ENCODE results near the gene ASCC2.

Gene ASCC2

DNA sequence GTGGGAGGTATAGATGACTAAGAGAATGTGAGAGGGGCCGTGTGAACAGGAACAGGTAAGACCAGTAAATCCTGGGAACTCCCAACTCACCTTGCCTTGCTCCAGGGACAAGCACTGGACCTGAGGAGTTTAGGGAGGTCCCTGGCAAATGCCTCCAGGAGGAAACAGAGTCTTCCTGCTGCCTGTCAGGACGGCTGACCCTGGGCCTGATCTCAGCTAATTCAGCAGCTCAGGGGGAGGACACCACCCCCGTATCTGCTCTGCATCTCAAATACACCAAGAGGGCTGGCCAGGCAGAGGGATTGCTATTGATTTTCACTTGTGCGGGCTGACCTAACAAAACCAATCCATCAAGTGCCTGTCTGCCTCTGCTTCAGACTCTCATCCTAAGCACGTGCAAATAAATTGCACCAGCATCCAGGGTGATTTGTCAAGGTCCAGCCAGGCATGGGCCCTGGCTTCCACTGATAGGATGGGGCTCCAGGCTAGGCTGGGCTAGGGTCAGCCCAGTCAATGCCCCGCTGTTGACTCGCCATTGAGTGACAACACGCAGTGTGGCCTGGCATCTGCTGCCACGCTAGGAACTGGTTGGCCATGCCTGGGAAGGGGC is 50.6 kb downstream of the ASCC2 start:
- DNase-seq (ENCODE audit: low read depth in 2 of 3, low spot score in 1 of 3) = no peak

GRCh38 chr22:29786031-29786430 is 52.0 kb downstream of the ASCC2 start:
- no peak for DNase-seq (ENCODE audit: low read depth in 2 of 3, low spot score in 1 of 3)

- no peak for DNase-seq (ENCODE audit: low read depth in 2 of 3, low spot score in 1 of 3)
Measured at GRCh38 chr22:29784451-29785361, 53.4 kb downstream of the ASCC2 start.

- no peak for DNase-seq (ENCODE audit: low read depth in 2 of 3, low spot score in 1 of 3)
Measured at GRCh38 chr22:29782061-29782845, 55.8 kb downstream of the ASCC2 start.

GRCh38 chr22:29780748-29781676 is 57.1 kb downstream of the ASCC2 start:
- DNase-seq (ENCODE audit: low read depth in 2 of 3, low spot score in 1 of 3) = no peak

GRCh38 chr22:29780220-29780619 is 57.9 kb downstream of the ASCC2 start:
- no peak for DNase-seq (ENCODE audit: low read depth in 2 of 3, low spot score in 1 of 3)

GRCh38 chr22:29773233-29773632 is 64.8 kb downstream of the ASCC2 start:
- no peak for DNase-seq (ENCODE audit: low read depth in 2 of 3, low spot score in 1 of 3)

GRCh38 chr22:29772170-29772641 is 65.9 kb downstream of the ASCC2 start:
- DNase-seq (ENCODE audit: low read depth in 2 of 3, low spot score in 1 of 3) = no peak

DNA sequence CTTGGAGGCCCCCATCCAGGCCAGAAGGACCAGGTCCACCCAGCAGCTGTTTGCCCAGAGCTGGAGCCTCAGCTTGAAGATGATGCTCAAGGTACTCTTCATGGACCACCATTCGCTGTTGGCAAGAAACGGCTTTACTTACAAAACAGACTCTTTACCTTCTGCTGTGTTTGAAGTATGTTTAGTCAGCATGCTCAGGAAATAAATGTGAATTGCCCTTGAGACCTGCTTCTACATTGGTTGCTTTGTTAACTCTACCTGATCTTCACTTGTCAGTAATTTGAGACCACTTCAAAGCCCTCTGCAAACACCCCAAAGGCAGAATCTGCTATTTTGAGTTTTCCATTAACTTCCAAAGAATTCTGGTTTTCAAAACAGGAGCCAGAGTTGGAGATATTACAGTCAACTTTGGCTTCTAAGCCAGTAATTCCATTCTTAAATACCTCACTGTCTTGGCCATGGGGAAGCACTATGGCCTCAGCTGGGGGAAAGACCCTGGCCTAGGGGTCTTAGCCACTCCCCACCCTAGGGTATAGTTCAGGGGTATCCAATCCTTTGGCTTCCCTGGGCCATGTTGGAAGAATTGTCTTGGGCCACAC is 68.3 kb downstream of the ASCC2 start:
- no peak for DNase-seq (ENCODE audit: low read depth in 2 of 3, low spot score in 1 of 3)

- no peak for DNase-seq (ENCODE audit: low read depth in 2 of 3, low spot score in 1 of 3)
Measured at GRCh38 chr22:29768052-29768693, 69.9 kb downstream of the ASCC2 start.

DNA sequence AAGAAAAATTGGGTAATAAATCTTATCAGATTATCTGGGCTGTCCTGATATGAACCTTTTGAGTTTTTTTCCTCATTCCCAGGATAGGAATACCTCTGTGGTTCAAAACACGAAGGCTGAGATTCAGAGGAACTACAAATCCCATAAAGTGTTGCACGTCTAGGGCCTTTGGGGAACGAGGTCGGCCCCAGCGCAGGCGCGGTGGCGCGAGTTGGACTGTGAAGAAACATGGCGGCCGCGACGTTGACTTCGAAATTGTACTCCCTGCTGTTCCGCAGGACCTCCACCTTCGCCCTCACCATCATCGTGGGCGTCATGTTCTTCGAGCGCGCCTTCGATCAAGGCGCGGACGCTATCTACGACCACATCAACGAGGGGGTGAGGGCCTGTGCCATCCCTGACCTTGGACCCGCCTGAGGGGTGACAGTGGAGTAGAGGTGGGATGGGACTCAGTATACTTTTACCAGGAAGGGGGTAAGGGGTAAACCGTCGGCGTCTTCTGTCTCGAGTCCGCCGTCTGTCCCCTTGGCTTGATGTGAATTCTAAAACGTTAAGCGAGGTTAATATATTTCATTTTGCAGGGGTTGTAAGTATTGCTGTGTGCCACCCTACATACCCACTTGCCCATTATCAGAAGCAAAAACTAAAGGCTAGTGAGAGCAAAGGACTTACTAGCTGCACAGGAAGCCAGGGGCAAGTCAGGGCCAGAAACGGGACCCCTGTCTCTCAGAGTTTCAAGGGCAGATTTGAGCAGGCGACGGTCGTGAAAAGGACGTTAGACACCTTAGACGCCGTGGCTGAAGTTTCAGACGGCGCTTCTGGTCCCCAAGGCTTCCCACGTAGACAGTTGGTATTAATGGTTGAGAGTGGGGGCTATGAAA is 70.7 kb downstream of the ASCC2 start, which contains the start of gene UQCR10:
TSS of gene UQCR10 (plus strand) at position 199 of the 881 bp plus-strand sequence. CDS start at position 229, 30 bp downstream.
- DNase-seq (ENCODE audit: low read depth in 2 of 3, low spot score in 1 of 3) = peak; percentile 86 to 92 (median 88)

DNA sequence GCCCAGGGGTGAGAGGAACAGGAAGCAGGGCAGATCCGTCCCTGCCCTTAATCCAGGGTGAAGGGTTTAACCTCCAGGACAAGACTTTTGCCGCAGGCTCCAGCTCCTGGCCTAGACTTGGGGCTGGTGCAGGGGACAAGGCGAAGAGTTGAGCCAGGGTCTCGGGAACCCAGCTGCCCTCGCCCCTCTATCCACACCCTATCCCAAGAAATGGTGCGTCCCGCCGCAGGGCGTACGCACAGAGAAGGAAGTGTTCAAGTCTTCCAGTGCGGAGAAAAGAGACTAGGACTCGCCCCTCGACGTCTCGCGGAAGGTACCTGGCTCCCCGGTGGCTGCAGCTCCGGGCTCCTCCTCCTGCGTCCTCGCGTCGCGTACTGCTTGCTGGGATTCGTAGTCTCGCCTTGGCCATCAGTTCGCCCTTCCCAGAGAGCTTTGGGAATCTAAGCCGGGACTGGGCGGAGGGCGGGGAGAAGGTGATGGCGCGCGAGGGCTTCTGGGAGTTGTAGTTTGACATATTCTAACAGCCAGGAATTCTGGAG is 71.4 kb downstream of the ASCC2 start, which contains the start of gene ZMAT5:
TSS of gene ZMAT5 (minus strand) at position 376 of the 539 bp plus-strand sequence. CDS start 18,463 bp downstream, outside the sequence.
- DNase-seq (ENCODE audit: low read depth in 2 of 3, low spot score in 1 of 3) = peak; percentile 82 to 90 (median 90)

DNA sequence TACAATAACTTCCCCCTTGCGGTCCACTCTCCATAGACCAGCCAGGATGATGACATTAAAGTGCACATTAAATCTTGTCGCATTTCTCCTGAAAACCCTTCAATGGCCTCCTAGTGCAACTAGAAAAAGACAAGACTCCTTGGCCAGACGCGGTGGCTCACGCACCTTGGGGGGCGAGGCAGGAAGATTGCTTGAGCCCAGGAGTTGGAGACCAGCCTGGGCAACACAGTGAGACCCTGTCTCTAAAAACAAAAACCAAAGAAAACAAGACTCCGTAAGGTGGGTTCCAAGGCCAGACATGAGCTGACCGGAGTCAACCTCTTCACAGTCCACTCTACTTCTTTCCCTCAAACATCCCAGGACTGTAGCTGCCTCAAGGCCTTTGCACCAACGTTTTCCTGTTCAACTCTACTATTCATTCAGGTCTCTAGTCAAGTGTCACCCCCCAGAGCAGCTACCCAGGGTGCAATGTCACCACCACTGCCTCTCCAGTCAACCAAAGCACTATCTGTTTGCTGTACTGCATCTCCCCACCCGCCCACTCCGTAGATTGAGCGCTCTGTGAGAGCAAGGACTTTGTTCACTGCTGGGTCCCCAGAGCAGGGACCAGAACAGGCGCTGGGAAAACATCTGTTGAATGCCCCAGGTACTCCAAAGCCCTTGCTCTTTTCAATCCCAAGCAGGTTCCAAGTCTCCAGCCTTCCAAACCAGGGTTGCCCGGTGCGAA is 72.0 kb downstream of the ASCC2 start:
- DNase-seq (ENCODE audit: low read depth in 2 of 3, low spot score in 1 of 3) = peak; percentile 10 to 23 (median 16)

GRCh38 chr22:29762263-29762662 is 75.8 kb downstream of the ASCC2 start:
- no peak for DNase-seq (ENCODE audit: low read depth in 2 of 3, low spot score in 1 of 3)

DNA sequence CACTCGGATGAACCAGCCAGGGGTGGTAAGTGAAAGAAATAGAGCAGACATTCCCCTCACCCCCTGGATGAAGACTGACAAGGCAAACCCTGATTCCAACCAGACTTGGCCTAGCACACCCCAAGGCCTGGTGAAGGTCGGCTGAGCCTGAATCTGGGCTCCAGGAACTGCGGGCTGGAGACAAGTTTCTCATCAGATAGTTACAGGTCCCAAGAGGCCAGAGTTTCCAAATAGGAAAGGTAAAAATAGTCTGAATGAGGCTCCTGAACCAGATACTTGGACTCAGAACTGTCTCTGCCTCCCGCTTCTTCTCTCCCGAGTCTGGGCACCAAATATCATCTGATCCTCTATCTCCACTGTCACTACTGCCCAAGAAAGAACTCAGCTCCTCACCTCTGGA is 79.1 kb downstream of the ASCC2 start:
- no peak for DNase-seq (ENCODE audit: low read depth in 2 of 3, low spot score in 1 of 3)

- DNase-seq (ENCODE audit: low read depth in 2 of 3, low spot score in 1 of 3) = no peak
Measured at GRCh38 chr22:29758068-29758622, 79.9 kb downstream of the ASCC2 start.

GRCh38 chr22:29757096-29757495 is 81.0 kb downstream of the ASCC2 start:
- no peak for DNase-seq (ENCODE audit: low read depth in 2 of 3, low spot score in 1 of 3)

All from stimulated activated CD4-positive, alpha-beta T cell treated with anti-CD3 and anti-CD28 coated beads, Interleukin-12 subunit alpha, Interleukin-12 subunit beta, amount 100 ng/mL, for 48 hours (primary cell).